GM18502 (cell line): ENCODE results near the gene HOXB3.

Experiments
- ATAC-seq: cut with Tn5 transposase; IDR thresholded peaks from one replicate; pipeline ENCODE4 v1.9.1; 2021; ENCODE audit warnings: mild to moderate bottlenecking; ENCODE audit not compliant: unreplicated experiment, poor library complexity

Gene HOXB3

GRCh38 chr17:48601207-48601538 is 11.1 kb upstream of the HOXB3 start:
- no peak for ATAC-seq

GRCh38 chr17:48600244-48601098 is 10.4 kb upstream of the HOXB3 start:
- ATAC-seq: no peak

GRCh38 chr17:48599354-48599753 is 9.3 kb upstream of the HOXB3 start:
- ATAC-seq: no peak

- no peak for ATAC-seq
These were observed 8.7 kb upstream of the HOXB3 start for GRCh38 chr17:48598736-48599135.

- no peak for ATAC-seq
These were observed 8.0 kb upstream of the HOXB3 start for GRCh38 chr17:48597778-48598631.

- no peak for ATAC-seq
These were observed 7.4 kb upstream of the HOXB3 start for GRCh38 chr17:48597528-48597777.

- ATAC-seq: no peak
These were observed 6.9 kb upstream of the HOXB3 start for GRCh38 chr17:48596735-48597527.

- no peak for ATAC-seq
These were observed 6.1 kb upstream of the HOXB3 start for GRCh38 chr17:48596000-48596734.

- ATAC-seq: no peak
These were observed 5.4 kb upstream of the HOXB3 start for GRCh38 chr17:48595278-48595999.

- no peak for ATAC-seq
These were observed 4.7 kb upstream of the HOXB3 start for GRCh38 chr17:48594538-48595277.

- no peak for ATAC-seq
These were observed 3.9 kb upstream of the HOXB3 start for GRCh38 chr17:48593840-48594537.

- ATAC-seq: no peak
These were observed 3.2 kb upstream of the HOXB3 start, which contains the start of gene HOXB5 for GRCh38 chr17:48593126-48593829. TSS of gene HOXB5 (minus strand) at chr17:48593779. CDS start at chr17:48593682, 97 bp downstream.

GRCh38 chr17:48592577-48592976 is 2.5 kb upstream of the HOXB3 start:
- no peak for ATAC-seq

GRCh38 chr17:48592057-48592514 is 2.0 kb upstream of the HOXB3 start:
- ATAC-seq: no peak

GRCh38 chr17:48591255-48592056 is 1.4 kb upstream of the HOXB3 start:
- no peak for ATAC-seq

GRCh38 chr17:48590607-48591161 is 643 bp upstream of the HOXB3 start:
- ATAC-seq: no peak
